H1 (cell line): ENCODE data around the gene MPST. TPM values are rescaled to one million over a fixed set of nuclear protein-coding genes. Genes with fewer than 3 reads are reported as not detected.

ENCODE experiments used
- CHD7 ChIP-seq: fragments of 300-600 bp; sonication (generic); IDR thresholded peaks from 2 replicates; pipeline ENCODE4 v1.7.1; 2012; ENCODE audit warnings: low read length, moderate library complexity, mild to moderate bottlenecking, inconsistent platforms; ENCODE audit not compliant: insufficient replicate concordance
- CTBP2 ChIP-seq: IDR thresholded peaks from 2 replicates; pipeline ENCODE4 v1.7.0; 2011; ENCODE audit warnings: borderline replicate concordance, mild to moderate bottlenecking, moderate library complexity, mixed read lengths, low read length; ENCODE audit not compliant: insufficient read depth, insufficient read length
- EZH2 ChIP-seq: fragments of 200-600 bp; sonication (generic); IDR thresholded peaks from 2 replicates; pipeline ENCODE4 v1.7.1; 2012; ENCODE audit warnings: low read depth, mild to moderate bottlenecking, moderate library complexity, low read length, inconsistent platforms; ENCODE audit not compliant: severe bottlenecking
- POLR2AphosphoS5 ChIP-seq: IDR thresholded peaks from 2 replicates; pipeline ENCODE4 v1.6.1; 2011; ENCODE audit warnings: low read depth, low read length
- SP1 ChIP-seq: IDR thresholded peaks from 2 replicates; pipeline ENCODE4 v1.6.1; 2011; ENCODE audit warnings: low read depth, low read length
- polyA plus RNA-seq, 7 experiments: library from polyadenylated mRNA; depleted of rRNA in 3 of 7; stranded (reverse) in 5 of 7; unstranded in 2 of 7; fragments of >200 nt in 5 of 7; fragments of 200-250 nt in 2 of 7; gene quantifications; 1 replicate in 5 of 7; 2 replicates in 1 of 7; 4 replicates in 1 of 7; pipeline versions ENCODE4 v1.2.1 to v1.2.3, GENCODE V29; 2011 to 2013; ENCODE audit warnings: missing spikeins in 2 of 7, mixed read lengths in 2 of 7
- total RNA-seq: library from RNA; stranded (reverse); fragmentation: NEBNext Ultra II Directional; extraction: Animal tissue kit (Norgen Biotek cat#: 25700); gene quantifications from 2 replicates; pipeline ENCODE4 v1.2.1, GENCODE V29; 2021

MPST gene
- total and polyA plus RNA-seq, 2 of the 8 experiments (the other 6 are each of a cell fraction or from before 2014, with no cell fraction given) = 86.0 to 124 TPM

DNA sequence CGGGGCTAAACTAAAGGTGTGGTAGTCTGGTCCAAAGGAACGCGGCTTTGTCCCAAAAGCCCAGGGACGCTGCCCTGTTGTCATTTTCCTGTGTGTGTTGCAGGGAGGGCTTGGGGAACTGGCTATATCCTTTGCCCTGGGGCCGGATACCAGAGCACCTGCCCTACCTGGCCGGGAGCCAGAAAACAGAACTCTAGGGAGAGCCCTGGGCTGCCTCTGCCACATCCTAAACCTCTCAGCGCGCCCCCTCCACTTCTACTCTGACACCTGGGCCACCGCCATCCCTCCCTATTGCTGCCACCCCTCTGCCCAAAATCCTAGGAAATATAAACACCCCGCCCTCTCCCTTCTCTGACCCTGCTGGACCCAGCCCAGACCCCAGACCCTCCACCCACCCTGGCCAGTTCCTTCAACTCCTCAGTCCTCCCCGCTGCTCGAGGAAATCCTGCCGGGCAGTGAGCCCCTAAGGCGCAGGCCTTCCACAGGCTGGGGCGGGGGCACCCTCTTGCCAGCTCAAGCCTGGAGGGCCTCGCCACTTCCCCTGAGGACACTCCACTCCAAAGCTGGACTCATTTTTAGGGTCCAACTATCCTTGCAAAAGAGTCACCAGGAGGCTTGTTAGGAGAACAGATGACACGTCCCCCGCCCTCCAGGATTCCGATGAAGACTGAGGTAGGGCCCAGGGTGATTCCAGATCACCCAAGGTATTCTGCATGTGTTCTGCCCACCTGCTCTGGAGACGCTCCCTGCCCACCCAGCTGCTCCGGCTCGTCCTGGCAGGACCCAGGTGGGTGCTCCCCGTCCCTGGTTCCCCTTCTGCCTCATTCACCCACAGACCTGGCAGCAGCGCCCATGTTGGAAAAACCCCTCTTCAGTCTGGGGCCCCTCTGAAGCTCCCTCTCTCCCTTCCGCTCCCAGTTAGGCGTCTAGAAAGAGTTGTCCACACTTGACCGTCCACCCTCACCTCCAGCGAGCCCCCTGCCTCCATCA is 44.2 kb downstream of the MPST start (continued):
- TF ChIP-seq CHD7 = no peak
- TF ChIP-seq POLR2AphosphoS5 = no peak
- no peak for TF ChIP-seq SP1
- TF ChIP-seq EZH2 = no peak
- no peak for TF ChIP-seq CTBP2
